A549 (cell line): ENCODE results near the gene CA7. TPM values are rescaled to one million over a fixed set of nuclear protein-coding genes. Genes with fewer than 3 reads are reported as not detected.

ENCODE experiments used
- ATAC-seq, 2 experiments: fragments of 200-7000 bp in 1 of 2; fragments of >200 bp in 1 of 2; cut with Nextera tagmentation in 1 of 2; cut with Tn5 transposase in 1 of 2; 3 replicates each; pipeline versions ENCODE4 v1.8.0 to v1.9.1; 2018 to 2020; ENCODE audit warnings: mild to moderate bottlenecking in 1 of 2, moderate library complexity in 1 of 2
- CTCF ChIA-PET: fragments of 300-600 bp; sonication (Branson Sonifier 250); formaldehyde crosslinking; extraction: SDS; loops from one replicate; lab custom pipeline; 2021; ENCODE audit warnings: antibody characterized with exemption, inconsistent platforms; lab: Yijun Ruan, JAX
- POLR2A ChIA-PET: fragments of 350-600 bp; formaldehyde crosslinking; extraction: SDS; loops from one replicate; lab custom pipeline; 2021; ENCODE audit warnings: antibody characterized with exemption, inconsistent platforms; lab: Yijun Ruan, JAX
- DNase-seq, 2 experiments: peaks; one replicate each; pipeline versions ENCODE4 v3.0.0 to v3.0.0-alpha.2; 2011 to 2016; ENCODE audit warnings: low read depth in 1 of 2, low spot score in 1 of 2
- FAIRE-seq: peaks from 2 replicates; lab custom pipeline; 2011; peaks lifted over from hg19 to GRCh38; lab: Jason Lieb, UNC
- H3K27ac ChIP-seq, 2 experiments: fragments of >200 bp; sonication (Bioruptor Twin); formaldehyde crosslinking; 3 replicates each; pipeline ENCODE4 v1.5.1; 2016 to 2017
- H3K4me1 ChIP-seq: fragments of >200 bp; sonication (Bioruptor Twin); formaldehyde crosslinking; 3 replicates; pipeline ENCODE4 v1.6.1; 2016
- H3K4me2 ChIP-seq: fragments of >200 bp; sonication (Bioruptor Twin); formaldehyde crosslinking; 3 replicates; pipeline ENCODE4 v1.6.1; 2016
- H3K4me3 ChIP-seq: fragments of >200 bp; sonication (Bioruptor Twin); formaldehyde crosslinking; 3 replicates; pipeline ENCODE4 v1.5.1; 2016
- H3K9me3 ChIP-seq: fragments of >200 bp; sonication (Bioruptor Twin); formaldehyde crosslinking; 3 replicates; pipeline ENCODE4 v1.6.1; 2016
- BHLHE40 ChIP-seq: IDR thresholded peaks from 2 replicates; pipeline ENCODE4 v1.6.1; 2012; ENCODE audit warnings: low read depth, low read length, inconsistent platforms
- CHD4 ChIP-seq: fragments of 200-600 bp; sonication (generic); IDR thresholded peaks from 2 replicates; pipeline ENCODE4 v1.6.1; 2016; ENCODE audit warnings: antibody characterized with exemption, mild to moderate bottlenecking, borderline replicate concordance
- HDAC2 ChIP-seq: fragments of 200-600 bp; sonication (generic); IDR thresholded peaks from 2 replicates; pipeline ENCODE4 v1.6.1; 2016
- HOXA7 ChIP-seq: fragments of 250-450 bp; sonication (Bioruptor Pico); IDR thresholded peaks from 2 replicates; pipeline ENCODE4 v1.5.0; 2020; ENCODE audit warnings: mild to moderate bottlenecking, moderate library complexity
- HOXB5 ChIP-seq: fragments of 250-450 bp; sonication (Bioruptor Pico); IDR thresholded peaks from 2 replicates; pipeline ENCODE4 v1.5.0; 2020; ENCODE audit warnings: mild to moderate bottlenecking, moderate library complexity
- KDM5A ChIP-seq: fragments of 200-600 bp; sonication (generic); IDR thresholded peaks from 2 replicates; pipeline ENCODE4 v1.6.1; 2016; ENCODE audit warnings: antibody characterized with exemption, mild to moderate bottlenecking
- MYC ChIP-seq: IDR thresholded peaks from 2 replicates; pipeline ENCODE4 v1.6.1; 2012; ENCODE audit warnings: mild to moderate bottlenecking, inconsistent platforms, low read length, improper control_type of control experiment, borderline replicate concordance
- PHF8 ChIP-seq: fragments of 200-600 bp; sonication (generic); IDR thresholded peaks from 2 replicates; pipeline ENCODE4 v1.6.1; 2016; ENCODE audit warnings: low read depth, mild to moderate bottlenecking, antibody characterized with exemption, moderate library complexity, borderline replicate concordance
- POLR2A ChIP-seq: IDR thresholded peaks from 2 replicates; pipeline ENCODE4 v1.6.1; 2012; ENCODE audit warnings: mild to moderate bottlenecking, low read length
- RCOR1 ChIP-seq: fragments of 150-350 bp; IDR thresholded peaks from 2 replicates; pipeline ENCODE4 v1.6.1; 2014; ENCODE audit warnings: antibody characterized with exemption, low read length, low read depth
- SMC3 ChIP-seq: fragments of >200 bp; sonication (Bioruptor Twin); formaldehyde crosslinking; IDR thresholded peaks from 3 replicates; pipeline ENCODE4 v1.6.1; 2018; ENCODE audit warnings: inconsistent platforms
- TP53 ChIP-seq: fragments of 250-450 bp; sonication (Bioruptor Pico); IDR thresholded peaks from 2 replicates; pipeline ENCODE4 v1.5.0; 2021; ENCODE audit warnings: mild to moderate bottlenecking, moderate library complexity
- WGBS: methylation state at CpG from one replicate; pipeline ENCODE4 v1.1.6; 2017; ENCODE audit errors: missing lambda C conversion rate; 5-methylcytosine and 5-hydroxymethylcytosine counted together
- polyA plus RNA-seq, 4 experiments: library from polyadenylated mRNA; depleted of rRNA in 3 of 4; stranded (reverse); fragments of >200 nt; fragmentation: RNase III in 1 of 4; extraction: RNeasy Plus Mini Kit Qiagen cat#74134 plus additional on column Dnase treatment in 1 of 4; gene quantifications; 2 replicates in 3 of 4; 3 replicates in 1 of 4; pipeline ENCODE4 v1.2.3, GENCODE V29; 2011 to 2017
- TF ChIP-seq, protein P1 (sequence below): fragments of >200 bp; sonication (Bioruptor Twin); formaldehyde crosslinking; IDR thresholded peaks from 2 replicates; pipeline ENCODE4 v1.6.1; 2016
- TF ChIP-seq, protein P2 (sequence below): fragments of 150-350 bp; IDR thresholded peaks from 2 replicates; pipeline ENCODE4 v1.6.1; 2014; ENCODE audit warnings: low read depth, mild to moderate bottlenecking, low read length
- TF ChIP-seq, protein P3 (sequence below): IDR thresholded peaks from 2 replicates; pipeline ENCODE4 v1.6.1; 2012; ENCODE audit warnings: low read depth, borderline replicate concordance
- TF ChIP-seq, protein P4 (sequence below): IDR thresholded peaks from 2 replicates; pipeline ENCODE4 v1.6.1; 2012
- TF ChIP-seq, protein P5 (sequence below): fragments of 200-600 bp; sonication (generic); IDR thresholded peaks from 2 replicates; pipeline ENCODE4 v1.6.1; 2016; ENCODE audit warnings: antibody characterized with exemption, mild to moderate bottlenecking, moderate library complexity

The CA7 gene
- polyA plus RNA-seq, 2 of the 4 experiments (the other 2 are of a cell fraction), result not detected

DNA sequence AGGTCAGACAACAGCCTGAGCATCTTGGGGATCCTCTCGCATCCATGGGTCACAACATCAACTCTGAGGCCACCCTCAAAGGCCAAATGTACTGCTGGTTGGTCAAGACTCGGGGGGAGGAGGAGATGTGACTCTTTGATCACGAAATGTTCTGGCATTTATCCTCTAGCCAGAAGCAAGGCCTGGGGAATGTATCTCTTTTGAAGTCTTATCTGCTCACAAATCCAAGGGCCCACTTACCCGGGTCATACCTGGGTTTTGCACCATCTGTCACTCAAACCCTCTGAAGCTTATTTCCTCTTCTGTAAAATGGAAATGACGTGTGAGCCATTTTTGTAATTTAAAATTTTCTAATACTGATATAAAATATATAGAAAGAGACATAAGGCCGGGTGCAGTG is 13.2 kb downstream of the CA7 start:
- no peaks in the 10 kb centered on the region for H3K9me3 ChIP-seq
- peaks cover 9% of the 10 kb centered on the region; the same call in 1 of the 3 replicates for H3K4me1 ChIP-seq
- CTCF ChIA-PET, result interaction anchor here (1.5 to 12.4 kb wide), 4 partner anchors 10 to 129 kb away, joined by 7 to 103 read pairs (median 50); partner anchors contain the start of gene NAE1
- ATAC-seq (no peak), DNase-seq (no peak), FAIRE-seq (no peak)
- H3K4me3 ChIP-seq, result no peak overlapping the region
- no peak for TF ChIP-seq RCOR1
- no peak for TF ChIP-seq TP53 (CRISPR knock-in tag)
- TF ChIP-seq POLR2A, result no peak
- TF ChIP-seq, protein P1, sequence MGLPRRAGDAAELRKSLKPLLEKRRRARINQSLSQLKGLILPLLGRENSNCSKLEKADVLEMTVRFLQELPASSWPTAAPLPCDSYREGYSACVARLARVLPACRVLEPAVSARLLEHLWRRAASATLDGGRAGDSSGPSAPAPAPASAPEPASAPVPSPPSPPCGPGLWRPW, result no peak
- TF ChIP-seq, protein P2, sequence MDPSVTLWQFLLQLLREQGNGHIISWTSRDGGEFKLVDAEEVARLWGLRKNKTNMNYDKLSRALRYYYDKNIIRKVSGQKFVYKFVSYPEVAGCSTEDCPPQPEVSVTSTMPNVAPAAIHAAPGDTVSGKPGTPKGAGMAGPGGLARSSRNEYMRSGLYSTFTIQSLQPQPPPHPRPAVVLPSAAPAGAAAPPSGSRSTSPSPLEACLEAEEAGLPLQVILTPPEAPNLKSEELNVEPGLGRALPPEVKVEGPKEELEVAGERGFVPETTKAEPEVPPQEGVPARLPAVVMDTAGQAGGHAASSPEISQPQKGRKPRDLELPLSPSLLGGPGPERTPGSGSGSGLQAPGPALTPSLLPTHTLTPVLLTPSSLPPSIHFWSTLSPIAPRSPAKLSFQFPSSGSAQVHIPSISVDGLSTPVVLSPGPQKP, result no peak
- TF ChIP-seq, protein P3, sequence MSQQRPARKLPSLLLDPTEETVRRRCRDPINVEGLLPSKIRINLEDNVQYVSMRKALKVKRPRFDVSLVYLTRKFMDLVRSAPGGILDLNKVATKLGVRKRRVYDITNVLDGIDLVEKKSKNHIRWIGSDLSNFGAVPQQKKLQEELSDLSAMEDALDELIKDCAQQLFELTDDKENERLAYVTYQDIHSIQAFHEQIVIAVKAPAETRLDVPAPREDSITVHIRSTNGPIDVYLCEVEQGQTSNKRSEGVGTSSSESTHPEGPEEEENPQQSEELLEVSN, result no peak
- TF ChIP-seq, protein P4, sequence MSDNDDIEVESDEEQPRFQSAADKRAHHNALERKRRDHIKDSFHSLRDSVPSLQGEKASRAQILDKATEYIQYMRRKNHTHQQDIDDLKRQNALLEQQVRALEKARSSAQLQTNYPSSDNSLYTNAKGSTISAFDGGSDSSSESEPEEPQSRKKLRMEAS, result no peak
- TF ChIP-seq PHF8, result no peak
- H3K27ac ChIP-seq, result no peak overlapping the region
- no peak overlapping the region for H3K4me2 ChIP-seq
- POLR2A ChIA-PET, result no interaction called here
- WGBS, result 68% methylated on average over 6 of the region's 6 CpGs

DNA sequence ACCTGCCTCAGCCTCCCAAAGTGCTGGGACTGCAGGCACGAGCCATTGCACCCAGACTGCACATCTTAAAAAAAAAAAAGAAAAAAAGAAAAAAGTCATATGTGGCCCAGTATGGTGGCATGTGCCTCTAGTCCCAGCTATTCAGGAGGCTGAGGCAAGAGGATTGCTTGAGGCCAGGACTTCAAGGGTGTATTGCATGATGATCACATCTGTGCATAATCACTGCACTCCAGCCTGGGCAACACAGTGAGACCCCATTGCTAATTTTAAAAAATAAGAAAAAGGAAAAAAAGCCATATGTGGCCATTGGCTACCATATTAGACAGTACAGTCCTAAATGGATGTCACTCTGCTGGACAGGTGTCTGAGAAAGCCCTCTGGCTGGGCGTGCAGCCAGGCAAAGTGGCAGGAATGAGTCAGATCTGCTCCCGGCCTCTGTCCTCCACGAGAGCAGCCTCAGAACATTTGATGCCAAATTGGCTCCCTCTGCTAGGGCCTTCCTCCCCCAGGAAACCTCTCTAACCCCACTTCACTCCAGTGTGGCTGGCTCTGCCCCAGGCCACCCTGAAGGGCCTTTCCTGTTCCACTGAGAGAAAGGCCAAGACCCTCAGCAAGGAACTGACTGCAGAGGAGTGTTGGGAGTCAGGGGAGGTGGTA is 14.7 kb downstream of the CA7 start:
- 20% methylated on average over 4 of the region's 4 CpGs for WGBS
- ATAC-seq, result peak; percentile 70 to 78
- peak in 1 of 2 experiments; percentile 47 for DNase-seq
- POLR2A ChIA-PET, result no interaction called here
- H3K4me3 ChIP-seq, result no peak overlapping the region
- H3K27ac ChIP-seq, result peak overlapping the region in 1 of 2 experiments; percentile 25; a peak in 1 of 6 replicates
- FAIRE-seq, result no peak
- H3K9me3 ChIP-seq, result no peaks in the 10 kb centered on the region
- H3K4me2 ChIP-seq, result peak overlapping the region; percentile 15; the same call in 1 of the 3 replicates
- TF ChIP-seq HOXB5 (CRISPR knock-in tag), result no peak
- no peak for TF ChIP-seq CHD4
- TF ChIP-seq, all 56 proteins: peak for 0
- CTCF ChIA-PET, result interaction anchor here (0.6 to 8.7 kb wide), 7 partner anchors 9 to 250 kb away, joined by 3 to 90 read pairs (median 9); partner anchors contain the start of genes NAE1 and PDP2
- peaks cover 9% of the 10 kb centered on the region; the same call in 1 of the 3 replicates for H3K4me1 ChIP-seq

DNA sequence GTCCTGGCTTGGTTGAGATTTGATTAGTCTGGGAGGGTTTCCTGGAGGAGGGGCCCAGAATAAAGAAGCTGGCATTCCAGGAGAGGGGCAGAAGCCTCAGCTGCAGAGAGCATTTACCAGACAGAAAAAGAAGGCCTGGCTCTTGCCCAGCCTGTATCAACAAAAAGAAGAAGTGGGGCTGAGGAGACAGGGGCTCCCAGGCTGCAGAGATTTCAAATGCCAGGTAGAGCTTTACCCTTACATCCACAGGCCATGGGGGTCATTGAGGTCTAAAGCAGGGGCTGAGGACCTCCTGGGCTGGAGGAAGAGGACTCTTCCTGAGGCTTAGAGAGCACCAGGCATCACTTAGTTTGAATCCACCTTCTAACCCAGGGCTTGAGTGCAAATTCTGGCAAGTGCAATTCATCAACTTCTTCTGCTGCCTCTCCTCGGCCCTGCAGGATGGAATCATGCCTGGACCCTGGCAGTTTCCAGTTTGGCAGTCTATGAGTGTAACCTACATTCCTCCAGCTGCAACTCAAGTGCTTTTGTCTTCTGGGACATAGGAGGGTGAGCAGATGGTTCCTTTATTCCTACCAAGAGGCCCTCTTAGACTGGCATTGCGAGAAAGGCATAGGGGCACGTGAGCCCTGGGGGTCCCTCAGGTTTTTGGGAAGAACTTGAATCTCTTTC is 15.3 kb downstream of the CA7 start:
- TF ChIP-seq, protein P5, sequence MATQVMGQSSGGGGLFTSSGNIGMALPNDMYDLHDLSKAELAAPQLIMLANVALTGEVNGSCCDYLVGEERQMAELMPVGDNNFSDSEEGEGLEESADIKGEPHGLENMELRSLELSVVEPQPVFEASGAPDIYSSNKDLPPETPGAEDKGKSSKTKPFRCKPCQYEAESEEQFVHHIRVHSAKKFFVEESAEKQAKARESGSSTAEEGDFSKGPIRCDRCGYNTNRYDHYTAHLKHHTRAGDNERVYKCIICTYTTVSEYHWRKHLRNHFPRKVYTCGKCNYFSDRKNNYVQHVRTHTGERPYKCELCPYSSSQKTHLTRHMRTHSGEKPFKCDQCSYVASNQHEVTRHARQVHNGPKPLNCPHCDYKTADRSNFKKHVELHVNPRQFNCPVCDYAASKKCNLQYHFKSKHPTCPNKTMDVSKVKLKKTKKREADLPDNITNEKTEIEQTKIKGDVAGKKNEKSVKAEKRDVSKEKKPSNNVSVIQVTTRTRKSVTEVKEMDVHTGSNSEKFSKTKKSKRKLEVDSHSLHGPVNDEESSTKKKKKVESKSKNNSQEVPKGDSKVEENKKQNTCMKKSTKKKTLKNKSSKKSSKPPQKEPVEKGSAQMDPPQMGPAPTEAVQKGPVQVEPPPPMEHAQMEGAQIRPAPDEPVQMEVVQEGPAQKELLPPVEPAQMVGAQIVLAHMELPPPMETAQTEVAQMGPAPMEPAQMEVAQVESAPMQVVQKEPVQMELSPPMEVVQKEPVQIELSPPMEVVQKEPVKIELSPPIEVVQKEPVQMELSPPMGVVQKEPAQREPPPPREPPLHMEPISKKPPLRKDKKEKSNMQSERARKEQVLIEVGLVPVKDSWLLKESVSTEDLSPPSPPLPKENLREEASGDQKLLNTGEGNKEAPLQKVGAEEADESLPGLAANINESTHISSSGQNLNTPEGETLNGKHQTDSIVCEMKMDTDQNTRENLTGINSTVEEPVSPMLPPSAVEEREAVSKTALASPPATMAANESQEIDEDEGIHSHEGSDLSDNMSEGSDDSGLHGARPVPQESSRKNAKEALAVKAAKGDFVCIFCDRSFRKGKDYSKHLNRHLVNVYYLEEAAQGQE, result no peak
- TF ChIP-seq KDM5A (no peak), BHLHE40 (no peak), SMC3 (no peak), MYC (no peak), HOXA7 (no peak), HDAC2 (no peak)
- TF ChIP-seq, protein P2, result no peak
- H3K4me1 ChIP-seq, result peaks cover 9% of the 10 kb centered on the region; the same call in 1 of the 3 replicates
- ATAC-seq, result no peak
- no peak for FAIRE-seq
- POLR2A ChIA-PET, result no interaction called here
- CTCF ChIA-PET, result interaction anchor here (0.7 to 8.7 kb wide), 9 partner anchors 8 to 251 kb away, joined by 3 to 90 read pairs (median 3); partner anchors contain the start of genes DYNC1LI2, NAE1 and PDP2
- no peak for DNase-seq
- no peak overlapping the region for H3K4me3 ChIP-seq
- peak overlapping the region; percentile 15; the same call in 1 of the 3 replicates for H3K4me2 ChIP-seq
- WGBS, result 83% methylated on average over 3 of the region's 3 CpGs
- H3K27ac ChIP-seq, result peak overlapping the region in 1 of 2 experiments; percentile 25; a peak in 1 of 6 replicates
- H3K9me3 ChIP-seq, result no peaks in the 10 kb centered on the region
